WTC11 (cell line): ENCODE results near the gene GOLGA6L10. TPM values are rescaled to one million over a fixed set of nuclear protein-coding genes. Genes with fewer than 3 reads are reported as not detected.
"Not testable (repeated sequence)": the region's sequence is repeated elsewhere in the genome, so short reads cannot be mapped to it uniquely, and the experiment has no call there.

ENCODE experiments used
- ATAC-seq: fragments of 200-7000 bp; cut with Tn5 transposase; 2 replicates; pipeline ENCODE4 v1.10.0; 2021; ENCODE audit warnings: mild to moderate bottlenecking, moderate library complexity
- CTCF ChIA-PET: fragments of 300-600 bp; sonication (Branson Sonifier 250); formaldehyde crosslinking; loops from one replicate; lab custom pipeline; 2021; ENCODE audit warnings: antibody characterized with exemption; lab: Charles Lee
- POLR2A ChIA-PET: fragments of 350-600 bp; sonication (Branson Sonifier 250); formaldehyde crosslinking; loops from one replicate; lab custom pipeline; 2021; ENCODE audit warnings: antibody characterized with exemption; lab: Charles Lee
- DNase-seq: peaks from one replicate; pipeline ENCODE4 v3.0.0; 2021; ENCODE audit warnings: low spot score
- H3K27ac Mint-ChIP-seq: 2 replicates; pipeline ENCODE4 v1.8.0; 2021; ENCODE audit warnings: mixed read lengths
- H3K27me3 Mint-ChIP-seq: 2 replicates; pipeline ENCODE4 v1.8.0; 2021; ENCODE audit warnings: low read depth, mild to moderate bottlenecking, moderate library complexity, mixed read lengths
- H3K36me3 Mint-ChIP-seq: 2 replicates; pipeline ENCODE4 v1.8.0; 2021; ENCODE audit warnings: mixed read lengths
- H3K4me1 Mint-ChIP-seq: 2 replicates; pipeline ENCODE4 v1.8.0; 2022; ENCODE audit warnings: mixed read lengths
- H3K4me3 Mint-ChIP-seq: 2 replicates; pipeline ENCODE4 v1.8.0; 2021; ENCODE audit warnings: mild to moderate bottlenecking, moderate library complexity, mixed read lengths
- H3K9me3 Mint-ChIP-seq: 2 replicates; pipeline ENCODE4 v1.8.0; 2021; ENCODE audit warnings: mixed read lengths
- CREB1 ChIP-seq: sonication (generic); formaldehyde crosslinking; IDR thresholded peaks from 2 replicates; pipeline ENCODE4 v1.8.0; 2023; ENCODE audit warnings: mild to moderate bottlenecking, missing genetic modification reagents
- GRHL2 ChIP-seq: fragments of 250-450 bp; sonication (Bioruptor Pico); IDR thresholded peaks from 2 replicates; pipeline ENCODE4 v1.8.0; 2022; ENCODE audit warnings: mild to moderate bottlenecking, moderate library complexity; ENCODE audit not compliant: insufficient replicate concordance, severe bottlenecking
- KAT7 ChIP-seq: sonication (generic); formaldehyde crosslinking; IDR thresholded peaks from 2 replicates; pipeline ENCODE4 v1.8.1; 2023; ENCODE audit warnings: missing genetic modification reagents, mild to moderate bottlenecking, borderline replicate concordance
- OVOL2 ChIP-seq: fragments of 250-450 bp; sonication (Bioruptor Pico); IDR thresholded peaks from 2 replicates; pipeline ENCODE4 v1.9.0; 2021; ENCODE audit warnings: mild to moderate bottlenecking, borderline replicate concordance
- RELA ChIP-seq: sonication (generic); formaldehyde crosslinking; IDR thresholded peaks from 2 replicates; pipeline ENCODE4 v1.8.1; 2022; ENCODE audit warnings: missing genetic modification reagents, mild to moderate bottlenecking, borderline replicate concordance
- total RNA-seq: library from RNA; stranded (reverse); gene quantifications from 3 replicates; pipeline ENCODE4 v1.2.3, GENCODE V29; 2021
- TF ChIP-seq, protein P1 (sequence below): sonication (generic); formaldehyde crosslinking; IDR thresholded peaks from 2 replicates; pipeline ENCODE4 v1.8.0; 2022; ENCODE audit warnings: mild to moderate bottlenecking, missing genetic modification reagents
- TF ChIP-seq, protein P2 (sequence below): sonication (generic); formaldehyde crosslinking; IDR thresholded peaks from 2 replicates; pipeline ENCODE4 v1.8.1; 2023; ENCODE audit warnings: mild to moderate bottlenecking, missing genetic modification reagents, moderate library complexity
- TF ChIP-seq, protein P3 (sequence below): sonication (generic); formaldehyde crosslinking; IDR thresholded peaks from 2 replicates; pipeline ENCODE4 v1.8.1; 2022; ENCODE audit warnings: low read depth, mild to moderate bottlenecking, moderate library complexity, missing genetic modification reagents, borderline replicate concordance
- TF ChIP-seq, protein P4 (sequence below): sonication (generic); formaldehyde crosslinking; conservative IDR thresholded peaks from 2 replicates; pipeline ENCODE4 v1.8.1; 2022; ENCODE audit warnings: mild to moderate bottlenecking, missing genetic modification reagents

The GOLGA6L10 gene
- total RNA-seq, 1 experiment from 2014 or later, result 5.8 TPM

DNA sequence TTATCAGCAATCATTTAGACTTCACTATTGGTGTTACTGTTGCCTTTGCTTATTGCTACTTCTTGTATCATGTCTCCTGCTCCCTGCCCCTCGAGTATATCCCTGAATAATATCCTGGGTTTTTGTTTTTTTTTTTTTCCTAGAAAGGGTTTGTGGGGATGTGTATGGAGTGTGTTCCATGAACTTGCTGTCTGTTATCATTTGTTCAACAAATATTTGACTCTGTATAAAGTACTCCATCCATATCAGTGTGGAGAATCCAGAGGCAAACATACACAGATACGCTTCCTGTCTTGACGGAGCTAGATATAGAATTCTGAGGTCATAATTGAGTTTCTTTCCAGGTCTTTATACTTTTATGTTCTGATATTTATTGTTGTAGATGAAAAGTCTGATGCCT, 48.5 kb upstream of the GOLGA6L10 start (continued):
- TF ChIP-seq, protein P1, sequence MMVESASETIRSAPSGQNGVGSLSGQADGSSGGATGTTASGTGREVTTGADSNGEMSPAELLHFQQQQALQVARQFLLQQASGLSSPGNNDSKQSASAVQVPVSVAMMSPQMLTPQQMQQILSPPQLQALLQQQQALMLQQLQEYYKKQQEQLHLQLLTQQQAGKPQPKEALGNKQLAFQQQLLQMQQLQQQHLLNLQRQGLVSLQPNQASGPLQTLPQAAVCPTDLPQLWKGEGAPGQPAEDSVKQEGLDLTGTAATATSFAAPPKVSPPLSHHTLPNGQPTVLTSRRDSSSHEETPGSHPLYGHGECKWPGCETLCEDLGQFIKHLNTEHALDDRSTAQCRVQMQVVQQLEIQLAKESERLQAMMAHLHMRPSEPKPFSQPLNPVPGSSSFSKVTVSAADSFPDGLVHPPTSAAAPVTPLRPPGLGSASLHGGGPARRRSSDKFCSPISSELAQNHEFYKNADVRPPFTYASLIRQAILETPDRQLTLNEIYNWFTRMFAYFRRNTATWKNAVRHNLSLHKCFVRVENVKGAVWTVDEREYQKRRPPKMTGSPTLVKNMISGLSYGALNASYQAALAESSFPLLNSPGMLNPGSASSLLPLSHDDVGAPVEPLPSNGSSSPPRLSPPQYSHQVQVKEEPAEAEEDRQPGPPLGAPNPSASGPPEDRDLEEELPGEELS (CRISPR knock-in tag), result no peak

DNA sequence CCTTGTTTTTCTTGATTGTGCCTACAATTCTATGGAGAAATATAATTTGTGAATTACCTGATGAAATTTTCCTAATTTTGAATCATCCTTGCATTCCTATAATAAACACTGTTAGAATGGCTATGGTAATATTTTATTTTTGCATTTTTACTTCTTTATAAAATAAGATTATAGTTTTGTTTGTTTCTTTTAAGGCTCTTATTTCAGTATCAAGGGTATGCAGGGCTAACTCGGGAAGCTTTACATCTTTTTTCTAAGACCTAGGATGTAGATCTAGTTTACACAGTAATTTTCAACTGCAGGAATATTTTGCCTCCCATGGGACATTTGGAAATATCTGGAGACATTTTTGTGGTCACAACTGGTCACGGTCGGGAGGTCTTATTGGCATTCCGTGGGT, 46.5 kb upstream of the GOLGA6L10 start:
- peaks cover 47% of the 10 kb centered on the region for H3K4me1 Mint-ChIP-seq
- H3K36me3 Mint-ChIP-seq, POLR2A ChIA-PET, CTCF ChIA-PET, ATAC-seq, H3K9me3 Mint-ChIP-seq, H3K27ac Mint-ChIP-seq, H3K27me3 Mint-ChIP-seq, DNase-seq, H3K4me3 Mint-ChIP-seq: not testable (repeated sequence)

DNA sequence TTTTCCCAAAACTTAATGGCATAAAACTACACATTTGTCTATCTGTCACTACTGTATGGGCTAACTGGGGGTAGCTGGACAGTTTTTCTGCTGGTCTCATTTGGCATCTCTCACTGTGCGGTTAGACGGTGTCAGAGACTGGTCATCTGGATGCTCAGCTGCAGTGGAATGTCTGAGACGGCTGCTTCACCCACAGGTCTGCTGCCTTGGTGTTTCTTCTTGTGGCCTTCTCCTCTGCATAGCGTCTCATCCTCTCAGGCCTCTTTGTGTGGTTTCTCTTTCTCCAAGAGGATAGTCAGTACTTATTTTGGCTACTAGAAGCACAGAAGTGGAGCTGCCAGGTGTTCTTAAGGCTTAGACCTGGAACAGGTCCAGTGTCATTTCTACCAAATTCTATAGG, 44.4 kb upstream of the GOLGA6L10 start:
- DNase-seq, result no peak
- POLR2A ChIA-PET, result no interaction called here
- H3K27me3 Mint-ChIP-seq, result no peaks in the 10 kb centered on the region
- TF ChIP-seq GRHL2 (CRISPR knock-in tag) (no peak), OVOL2 (no peak), KAT7 (CRISPR knock-in tag) (no peak), CREB1 (no peak), RELA (no peak)
- TF ChIP-seq, protein P2, sequence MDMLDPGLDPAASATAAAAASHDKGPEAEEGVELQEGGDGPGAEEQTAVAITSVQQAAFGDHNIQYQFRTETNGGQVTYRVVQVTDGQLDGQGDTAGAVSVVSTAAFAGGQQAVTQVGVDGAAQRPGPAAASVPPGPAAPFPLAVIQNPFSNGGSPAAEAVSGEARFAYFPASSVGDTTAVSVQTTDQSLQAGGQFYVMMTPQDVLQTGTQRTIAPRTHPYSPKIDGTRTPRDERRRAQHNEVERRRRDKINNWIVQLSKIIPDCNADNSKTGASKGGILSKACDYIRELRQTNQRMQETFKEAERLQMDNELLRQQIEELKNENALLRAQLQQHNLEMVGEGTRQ (CRISPR knock-in tag), result no peak
- TF ChIP-seq, protein P3, sequence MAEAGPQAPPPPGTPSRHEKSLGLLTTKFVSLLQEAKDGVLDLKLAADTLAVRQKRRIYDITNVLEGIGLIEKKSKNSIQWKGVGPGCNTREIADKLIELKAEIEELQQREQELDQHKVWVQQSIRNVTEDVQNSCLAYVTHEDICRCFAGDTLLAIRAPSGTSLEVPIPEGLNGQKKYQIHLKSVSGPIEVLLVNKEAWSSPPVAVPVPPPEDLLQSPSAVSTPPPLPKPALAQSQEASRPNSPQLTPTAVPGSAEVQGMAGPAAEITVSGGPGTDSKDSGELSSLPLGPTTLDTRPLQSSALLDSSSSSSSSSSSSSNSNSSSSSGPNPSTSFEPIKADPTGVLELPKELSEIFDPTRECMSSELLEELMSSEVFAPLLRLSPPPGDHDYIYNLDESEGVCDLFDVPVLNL (CRISPR knock-in tag), result no peak
- TF ChIP-seq, protein P4, sequence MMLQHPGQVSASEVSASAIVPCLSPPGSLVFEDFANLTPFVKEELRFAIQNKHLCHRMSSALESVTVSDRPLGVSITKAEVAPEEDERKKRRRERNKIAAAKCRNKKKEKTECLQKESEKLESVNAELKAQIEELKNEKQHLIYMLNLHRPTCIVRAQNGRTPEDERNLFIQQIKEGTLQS (CRISPR knock-in tag), result no peak
- TF ChIP-seq, all 79 proteins: peak for 0
- no peak overlapping the region for H3K4me3 Mint-ChIP-seq
- CTCF ChIA-PET, result no interaction called here
- no peaks in the 10 kb centered on the region for H3K36me3 Mint-ChIP-seq
- ATAC-seq, result no peak
- H3K27ac Mint-ChIP-seq, result no peak overlapping the region
- H3K9me3 Mint-ChIP-seq, result peaks cover 4% of the 10 kb centered on the region
- peaks cover 53% of the 10 kb centered on the region for H3K4me1 Mint-ChIP-seq

DNA sequence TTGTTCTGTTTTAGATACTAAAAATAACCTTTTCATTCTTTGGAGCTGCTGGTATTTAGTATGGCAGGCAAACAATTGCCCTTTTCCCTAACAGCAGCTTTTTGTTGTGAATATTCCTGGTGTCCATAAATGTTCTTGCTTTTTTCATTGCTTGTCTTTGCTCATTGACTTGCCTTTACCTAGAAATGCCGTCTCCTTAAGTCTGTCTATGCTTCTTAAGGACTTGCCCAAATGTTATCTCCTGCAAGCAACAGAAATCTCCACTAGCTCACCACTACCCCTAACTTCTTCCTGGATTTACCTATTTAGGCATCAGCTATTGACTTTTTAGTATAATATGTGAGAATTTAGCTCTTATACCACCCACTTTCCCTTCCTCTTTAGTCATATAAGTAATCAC, 42.8 kb upstream of the GOLGA6L10 start:
- H3K36me3 Mint-ChIP-seq, CTCF ChIA-PET, H3K9me3 Mint-ChIP-seq, H3K27ac Mint-ChIP-seq, H3K27me3 Mint-ChIP-seq, POLR2A ChIA-PET, H3K4me3 Mint-ChIP-seq, ATAC-seq, DNase-seq: not testable (repeated sequence)
- H3K4me1 Mint-ChIP-seq, result peaks cover 57% of the 10 kb centered on the region

DNA sequence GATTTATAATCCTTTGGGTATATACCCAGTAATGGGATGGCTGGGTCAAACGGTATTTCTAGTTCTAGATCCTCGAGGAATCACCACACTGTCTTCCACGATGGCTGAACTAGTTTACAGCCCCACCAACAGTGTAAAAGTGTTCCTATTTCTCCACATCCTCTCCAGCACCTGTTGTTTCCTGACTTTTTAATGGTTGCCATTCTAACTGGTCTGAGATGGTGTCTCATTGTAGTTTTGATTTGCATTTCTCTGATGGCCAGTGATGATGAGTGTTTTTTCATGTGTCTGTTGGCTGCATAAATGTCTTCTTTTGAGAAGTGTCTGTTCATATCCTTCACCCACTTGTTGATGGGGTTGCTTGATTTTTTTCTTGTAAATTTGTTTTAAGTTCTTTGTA, 40.9 kb upstream of the GOLGA6L10 start:
- Mint-ChIP-seq H3K27ac (peak overlapping the region; percentile 46), H3K4me1 (peaks cover 57% of the 10 kb centered on the region)
- H3K4me3 Mint-ChIP-seq, DNase-seq, H3K36me3 Mint-ChIP-seq, H3K27me3 Mint-ChIP-seq, H3K9me3 Mint-ChIP-seq, POLR2A ChIA-PET, CTCF ChIA-PET, ATAC-seq: not testable (repeated sequence)

DNA sequence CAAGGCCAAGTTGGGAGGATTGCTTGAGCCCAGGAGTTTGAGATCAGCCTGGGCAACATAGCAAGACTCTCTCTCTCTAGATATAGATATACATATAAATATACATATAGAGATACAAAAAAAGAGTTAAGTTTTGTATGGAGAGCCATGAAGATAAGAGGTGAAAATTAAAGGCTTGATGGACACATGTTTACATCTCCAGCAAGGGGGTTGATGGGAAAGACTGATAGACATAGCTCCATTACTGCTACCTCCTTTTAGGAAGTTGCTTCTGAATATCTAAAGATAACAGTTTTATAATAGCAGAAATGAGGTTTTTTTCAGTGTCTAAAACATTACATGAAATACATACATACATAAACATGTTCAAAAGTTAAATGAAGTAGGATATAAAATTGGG, 37.9 kb upstream of the GOLGA6L10 start:
- H3K4me3 Mint-ChIP-seq, H3K27me3 Mint-ChIP-seq, H3K27ac Mint-ChIP-seq, POLR2A ChIA-PET, DNase-seq, ATAC-seq, H3K36me3 Mint-ChIP-seq, H3K9me3 Mint-ChIP-seq, CTCF ChIA-PET: not testable (repeated sequence)
- H3K4me1 Mint-ChIP-seq, result peaks cover 57% of the 10 kb centered on the region

DNA sequence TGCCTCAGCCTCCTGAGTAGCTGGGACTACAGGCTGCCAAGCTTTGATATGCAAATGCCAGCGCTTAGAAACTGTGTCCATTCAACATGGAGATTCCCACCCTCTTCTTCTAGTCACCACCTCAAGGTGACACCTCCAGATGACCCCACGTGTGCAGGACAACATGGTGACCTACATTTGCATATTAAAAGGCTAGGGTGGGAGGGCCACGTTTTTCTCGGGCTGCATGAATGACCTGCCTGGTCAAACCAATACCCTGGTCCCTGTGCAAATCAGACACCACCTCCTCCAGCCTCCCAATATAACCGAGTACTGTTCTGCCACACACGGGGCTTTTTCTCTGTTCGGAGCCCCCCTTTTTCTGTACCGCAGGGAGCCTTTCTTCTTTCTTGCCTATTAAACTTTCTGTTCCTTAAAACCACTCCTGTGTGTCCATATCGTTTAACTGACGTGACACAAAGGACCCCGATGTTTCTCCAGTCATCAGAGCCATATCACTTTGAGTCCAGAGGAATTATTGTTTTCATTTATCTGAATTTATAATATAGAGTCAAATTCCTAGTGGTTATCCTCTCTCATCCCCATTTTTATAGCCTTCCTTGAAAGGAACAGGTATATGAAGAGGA, 32.2 kb upstream of the GOLGA6L10 start:
- H3K27me3 Mint-ChIP-seq, H3K27ac Mint-ChIP-seq, H3K36me3 Mint-ChIP-seq, DNase-seq, ATAC-seq, H3K4me3 Mint-ChIP-seq, CTCF ChIA-PET, POLR2A ChIA-PET, H3K9me3 Mint-ChIP-seq: not testable (repeated sequence)
- H3K4me1 Mint-ChIP-seq, result peaks cover 47% of the 10 kb centered on the region

DNA sequence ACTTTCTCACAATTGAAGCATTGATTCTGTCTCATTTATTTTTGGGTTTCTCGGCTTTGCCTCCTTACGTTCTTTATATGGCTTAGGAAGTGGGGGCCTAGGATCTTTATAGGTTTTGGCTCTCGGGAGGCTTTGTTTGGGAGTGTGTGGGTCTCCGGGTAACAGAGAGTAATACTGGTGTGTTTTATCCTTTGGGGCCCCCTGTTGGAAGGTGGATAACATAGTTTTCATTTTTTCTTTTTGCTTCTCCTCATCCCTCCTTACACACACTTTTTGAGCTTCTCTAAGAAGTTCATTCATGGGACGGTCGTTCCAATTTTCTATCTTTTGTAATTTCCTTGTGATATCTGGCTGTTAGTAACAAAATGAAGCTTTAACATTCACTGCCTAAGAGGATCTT, 30.3 kb upstream of the GOLGA6L10 start:
- CTCF ChIA-PET, POLR2A ChIA-PET, DNase-seq, ATAC-seq, H3K36me3 Mint-ChIP-seq, H3K4me3 Mint-ChIP-seq, H3K27me3 Mint-ChIP-seq, H3K9me3 Mint-ChIP-seq: not testable (repeated sequence)
- Mint-ChIP-seq H3K4me1 (peaks cover 45% of the 10 kb centered on the region), H3K27ac (peak overlapping the region; percentile 20; the same call in 1 of the 2 replicates)

DNA sequence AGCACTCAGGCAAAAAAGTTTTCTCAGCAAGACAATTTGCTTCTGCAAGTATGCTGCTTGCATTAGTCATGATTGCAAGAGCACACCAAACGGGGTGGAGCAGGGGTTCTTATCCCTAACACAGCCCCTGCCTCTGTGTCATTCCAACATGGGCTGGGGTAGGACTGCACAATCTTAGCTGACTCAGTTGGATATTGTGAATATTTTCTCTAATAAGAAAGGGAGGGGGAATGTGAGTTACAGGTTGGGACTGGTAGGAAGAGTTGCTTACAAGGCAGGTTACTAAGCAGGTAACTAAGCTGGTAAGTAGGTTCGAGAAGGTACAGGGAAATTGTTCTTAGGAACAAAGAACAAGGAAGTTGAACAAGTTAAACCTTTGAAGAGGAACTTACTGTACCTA, 24.4 kb upstream of the GOLGA6L10 start:
- ATAC-seq, H3K9me3 Mint-ChIP-seq, H3K36me3 Mint-ChIP-seq, H3K27ac Mint-ChIP-seq, POLR2A ChIA-PET, H3K27me3 Mint-ChIP-seq, H3K4me3 Mint-ChIP-seq, DNase-seq, CTCF ChIA-PET: not testable (repeated sequence)
- H3K4me1 Mint-ChIP-seq, result peaks cover 33% of the 10 kb centered on the region
